ENCODE results near the gene PTGIS.

The PTGIS gene

DNA sequence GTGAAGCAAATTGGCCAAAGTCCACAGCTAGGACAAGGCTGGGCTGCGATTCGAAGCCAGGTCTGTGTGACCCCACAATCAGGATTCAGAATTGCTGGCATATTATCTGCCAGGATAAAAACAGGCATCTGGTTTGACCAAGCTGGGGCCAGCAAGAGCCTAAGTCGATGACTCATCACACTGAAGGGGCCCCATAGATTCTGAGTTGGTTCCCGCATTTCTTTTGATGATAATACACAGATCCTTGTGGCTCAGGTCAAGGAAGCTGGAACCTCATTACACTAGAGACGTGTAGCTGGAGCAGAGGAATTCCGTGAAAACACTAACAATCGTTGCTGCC lies 92.0 kb downstream of the PTGIS start:
- Histone ChIP-seq H3K36me3 (ENCODE audit: control insufficient read depth, insufficient read depth, low read length) (no peaks in the 10 kb centered on the region), H3K4me1 (ENCODE audit: control insufficient read depth, insufficient read depth, low read length, poor library complexity, severe bottlenecking) (no peaks in the 10 kb centered on the region), H3K4me3 (ENCODE audit: insufficient read depth, low read depth, low read length, poor library complexity, severe bottlenecking) (no peak overlapping the region), H3K27me3 (replicated peaks; ENCODE audit: control insufficient read depth, insufficient read depth, low read length, poor library complexity, severe bottlenecking) (peaks cover 8% of the 10 kb centered on the region), H3K9me3 (ENCODE audit: control insufficient read depth, low read length) (no peaks in the 10 kb centered on the region), H3K27ac (ENCODE audit: insufficient read depth, low read length, poor library complexity, severe bottlenecking) (no peak overlapping the region)
- DNase-seq, result no peak

DNA sequence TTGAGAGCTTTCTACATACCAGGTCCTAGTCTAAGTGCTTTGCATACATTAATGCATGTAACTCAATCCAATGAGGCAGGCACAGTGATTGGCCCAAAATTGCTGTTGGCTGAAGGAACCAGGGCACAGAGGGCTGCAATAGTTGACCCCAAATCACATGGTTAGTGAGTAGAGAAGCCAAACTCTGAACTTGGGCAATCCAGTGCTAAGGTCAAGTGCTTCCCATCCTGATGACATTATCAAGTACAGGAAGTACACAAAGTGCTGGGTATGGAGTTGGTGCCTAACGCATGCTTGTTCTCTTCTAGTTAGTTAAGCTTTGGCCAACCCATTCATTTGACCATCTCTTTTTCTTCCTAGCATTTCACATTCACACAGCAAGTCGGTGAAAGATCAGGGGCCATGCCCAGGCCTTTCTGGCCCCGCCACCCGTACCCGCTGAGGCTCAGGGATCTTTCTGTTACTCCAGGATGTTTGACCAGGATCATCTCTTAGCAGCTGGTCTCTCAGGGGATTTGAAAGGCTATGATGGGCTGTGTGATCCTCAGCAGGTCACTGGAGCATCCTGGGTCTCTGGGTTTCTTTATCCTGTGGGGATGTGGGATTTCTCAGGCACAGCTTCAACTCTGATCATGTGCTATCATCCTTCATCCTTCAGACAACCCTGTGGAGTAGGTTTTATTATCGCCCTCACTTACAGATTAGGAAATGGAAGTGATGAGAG lies 92.5 kb downstream of the PTGIS start:
- Histone ChIP-seq H3K4me3 (ENCODE audit: insufficient read depth, low read depth, low read length, poor library complexity, severe bottlenecking) (no peak overlapping the region), H3K27ac (ENCODE audit: insufficient read depth, low read length, poor library complexity, severe bottlenecking) (no peak overlapping the region), H3K9me3 (ENCODE audit: control insufficient read depth, low read length) (no peaks in the 10 kb centered on the region), H3K4me1 (ENCODE audit: control insufficient read depth, insufficient read depth, low read length, poor library complexity, severe bottlenecking) (no peaks in the 10 kb centered on the region), H3K36me3 (ENCODE audit: control insufficient read depth, insufficient read depth, low read length) (no peaks in the 10 kb centered on the region), H3K27me3 (replicated peaks; ENCODE audit: control insufficient read depth, insufficient read depth, low read length, poor library complexity, severe bottlenecking) (peaks cover 11% of the 10 kb centered on the region)
- no peak for DNase-seq

DNA sequence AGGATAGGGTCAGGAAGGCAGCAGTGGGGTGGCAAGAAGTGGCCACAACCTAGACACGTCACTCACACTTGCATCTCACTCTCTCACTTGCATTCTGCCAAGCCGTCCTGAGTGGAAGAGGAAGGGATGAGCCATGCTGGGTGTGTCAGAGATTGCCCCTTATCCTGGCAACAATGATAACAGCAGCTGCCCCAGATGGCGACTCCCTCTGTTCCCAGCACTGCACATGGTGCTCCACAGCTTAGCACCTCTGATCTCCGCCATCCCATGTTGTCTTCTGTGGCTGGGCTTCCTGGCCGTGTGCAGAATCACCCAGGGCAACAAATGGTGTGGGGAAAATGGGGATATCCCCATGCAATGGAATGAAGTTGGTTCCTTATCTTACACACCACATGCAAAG lies 96.5 kb downstream of the PTGIS start:
- Histone ChIP-seq H3K4me1 (ENCODE audit: control insufficient read depth, insufficient read depth, low read length, poor library complexity, severe bottlenecking) (no peaks in the 10 kb centered on the region), H3K36me3 (ENCODE audit: control insufficient read depth, insufficient read depth, low read length) (no peaks in the 10 kb centered on the region), H3K4me3 (ENCODE audit: insufficient read depth, low read depth, low read length, poor library complexity, severe bottlenecking) (no peak overlapping the region), H3K27me3 (replicated peaks; ENCODE audit: control insufficient read depth, insufficient read depth, low read length, poor library complexity, severe bottlenecking) (peaks cover 11% of the 10 kb centered on the region), H3K27ac (ENCODE audit: insufficient read depth, low read length, poor library complexity, severe bottlenecking) (no peak overlapping the region), H3K9me3 (ENCODE audit: control insufficient read depth, low read length) (no peaks in the 10 kb centered on the region)
- no peak for DNase-seq

DNA sequence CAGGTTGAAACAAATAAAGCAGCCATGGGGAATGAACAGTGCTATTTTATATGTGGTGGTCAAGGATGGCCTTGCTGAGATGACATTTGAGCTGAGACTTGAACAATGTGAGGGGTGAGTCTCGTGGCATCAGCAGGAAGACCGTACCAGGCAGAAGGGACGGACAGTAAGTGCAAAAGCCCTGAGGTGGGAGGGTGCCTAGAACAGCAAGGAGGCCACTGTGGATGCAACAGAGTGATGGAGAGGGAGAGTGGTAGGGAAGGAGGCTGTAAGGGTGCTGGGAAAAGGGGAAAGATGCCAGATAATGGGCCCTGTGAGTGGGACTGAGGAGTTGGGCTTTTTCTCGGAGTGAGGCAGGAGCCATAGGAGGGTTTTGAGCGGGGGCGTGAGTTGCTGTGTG lies 97.0 kb downstream of the PTGIS start:
- Histone ChIP-seq H3K27me3 (replicated peaks; ENCODE audit: control insufficient read depth, insufficient read depth, low read length, poor library complexity, severe bottlenecking) (peaks cover 11% of the 10 kb centered on the region), H3K9me3 (ENCODE audit: control insufficient read depth, low read length) (no peaks in the 10 kb centered on the region), H3K27ac (ENCODE audit: insufficient read depth, low read length, poor library complexity, severe bottlenecking) (no peak overlapping the region), H3K36me3 (ENCODE audit: control insufficient read depth, insufficient read depth, low read length) (no peaks in the 10 kb centered on the region), H3K4me1 (ENCODE audit: control insufficient read depth, insufficient read depth, low read length, poor library complexity, severe bottlenecking) (no peaks in the 10 kb centered on the region), H3K4me3 (ENCODE audit: insufficient read depth, low read depth, low read length, poor library complexity, severe bottlenecking) (no peak overlapping the region)
- no peak for DNase-seq

DNA sequence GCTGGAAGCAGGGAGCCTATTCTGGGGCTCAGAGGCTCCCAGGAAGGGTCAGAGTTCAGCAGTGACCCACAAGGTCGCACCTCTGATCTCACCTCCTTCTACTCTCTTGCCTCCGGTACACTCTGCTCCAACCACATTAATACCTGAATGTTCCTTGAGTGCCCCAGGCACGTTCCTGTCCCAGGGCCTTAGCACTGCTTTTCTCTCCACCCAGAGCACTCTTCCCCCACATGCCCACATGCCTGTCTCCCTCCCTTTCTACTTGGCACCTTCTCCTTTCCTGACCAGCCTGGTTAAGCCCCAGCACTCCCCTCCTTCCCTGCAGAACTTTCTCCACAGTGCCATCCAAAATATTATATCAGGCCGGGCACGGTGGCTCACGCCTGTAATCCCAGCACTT lies 98.9 kb downstream of the PTGIS start:
- Histone ChIP-seq H3K4me3 (ENCODE audit: insufficient read depth, low read depth, low read length, poor library complexity, severe bottlenecking) (no peak overlapping the region), H3K9me3 (ENCODE audit: control insufficient read depth, low read length) (no peaks in the 10 kb centered on the region), H3K27me3 (replicated peaks; ENCODE audit: control insufficient read depth, insufficient read depth, low read length, poor library complexity, severe bottlenecking) (peaks cover 3% of the 10 kb centered on the region), H3K36me3 (ENCODE audit: control insufficient read depth, insufficient read depth, low read length) (no peaks in the 10 kb centered on the region), H3K27ac (ENCODE audit: insufficient read depth, low read length, poor library complexity, severe bottlenecking) (no peak overlapping the region), H3K4me1 (ENCODE audit: control insufficient read depth, insufficient read depth, low read length, poor library complexity, severe bottlenecking) (no peaks in the 10 kb centered on the region)
- no peak for DNase-seq

DNA sequence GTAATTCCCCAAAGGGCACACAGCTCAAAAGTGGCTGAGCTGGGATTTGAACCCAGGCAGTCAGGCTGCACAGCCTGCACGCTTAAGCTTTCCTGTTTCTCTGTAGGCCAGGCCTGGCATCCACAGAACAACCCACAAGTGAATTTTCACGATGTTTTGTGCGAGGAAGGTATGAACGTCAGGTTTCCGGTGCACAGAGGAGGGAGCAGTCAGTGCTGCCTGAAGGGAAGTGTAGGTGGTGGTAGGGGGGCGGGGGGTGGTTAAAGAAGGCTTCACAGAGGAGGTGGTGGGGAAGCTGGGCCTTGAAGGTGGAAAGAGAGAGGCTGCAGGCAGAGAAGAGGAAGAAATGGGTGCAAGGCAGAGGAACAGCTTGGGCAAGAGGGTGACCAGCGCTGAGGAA lies 99.5 kb downstream of the PTGIS start:
- no peaks in the 10 kb centered on the region for H3K9me3 ChIP-seq (ENCODE audit: control insufficient read depth, low read length)
- no peak for DNase-seq
- peaks cover 3% of the 10 kb centered on the region for H3K27me3 ChIP-seq (replicated peaks; ENCODE audit: control insufficient read depth, insufficient read depth, low read length, poor library complexity, severe bottlenecking)
- H3K4me3 ChIP-seq (ENCODE audit: insufficient read depth, low read depth, low read length, poor library complexity, severe bottlenecking), result no peak overlapping the region
- no peak overlapping the region for H3K27ac ChIP-seq (ENCODE audit: insufficient read depth, low read length, poor library complexity, severe bottlenecking)
- H3K4me1 ChIP-seq (ENCODE audit: control insufficient read depth, insufficient read depth, low read length, poor library complexity, severe bottlenecking), result no peaks in the 10 kb centered on the region
- H3K36me3 ChIP-seq (ENCODE audit: control insufficient read depth, insufficient read depth, low read length), result no peaks in the 10 kb centered on the region

DNA sequence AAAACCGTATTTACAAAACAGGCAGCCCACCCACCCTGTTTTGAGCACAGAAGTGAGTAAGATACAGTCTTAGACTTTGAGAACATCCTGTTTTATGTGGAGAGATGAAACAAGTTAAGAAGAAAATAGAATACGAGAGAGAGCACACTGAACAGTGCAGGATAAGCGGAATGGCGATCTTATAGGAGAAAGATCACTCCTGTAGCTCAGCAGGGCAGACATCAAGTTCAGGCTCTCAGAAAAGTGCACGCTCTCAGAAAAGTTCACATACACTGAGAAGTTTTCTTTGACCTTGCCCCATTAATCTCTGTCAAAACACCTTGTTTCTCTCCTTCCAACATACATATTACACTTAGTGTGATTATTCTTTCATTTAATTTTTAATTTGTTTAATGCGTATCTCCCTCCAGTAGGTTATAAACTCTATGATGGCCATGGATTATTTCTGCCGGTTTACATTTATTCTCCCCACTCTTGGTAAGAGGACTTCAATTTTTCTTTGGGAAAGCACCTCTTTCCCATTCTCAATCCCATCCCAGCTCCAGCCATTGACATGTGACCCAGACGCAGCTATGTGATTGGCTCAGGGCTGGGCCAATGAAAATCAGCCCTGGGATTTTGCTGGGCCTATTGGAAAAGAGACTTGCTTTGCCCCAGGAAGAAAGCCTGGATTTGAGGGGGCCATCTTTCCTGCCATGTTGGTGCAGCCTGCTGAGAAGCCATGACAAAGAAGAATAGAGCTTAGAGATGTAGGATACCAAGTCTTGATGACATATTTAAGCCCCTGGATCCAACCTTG lies 101.6 kb downstream of the PTGIS start:
- Histone ChIP-seq H3K9me3 (ENCODE audit: control insufficient read depth, low read length) (no peaks in the 10 kb centered on the region), H3K27me3 (replicated peaks; ENCODE audit: control insufficient read depth, insufficient read depth, low read length, poor library complexity, severe bottlenecking) (peaks cover 3% of the 10 kb centered on the region), H3K4me1 (ENCODE audit: control insufficient read depth, insufficient read depth, low read length, poor library complexity, severe bottlenecking) (no peaks in the 10 kb centered on the region), H3K27ac (ENCODE audit: insufficient read depth, low read length, poor library complexity, severe bottlenecking) (no peak overlapping the region), H3K36me3 (ENCODE audit: control insufficient read depth, insufficient read depth, low read length) (no peaks in the 10 kb centered on the region), H3K4me3 (ENCODE audit: insufficient read depth, low read depth, low read length, poor library complexity, severe bottlenecking) (no peak overlapping the region)
- DNase-seq, result no peak

DNA sequence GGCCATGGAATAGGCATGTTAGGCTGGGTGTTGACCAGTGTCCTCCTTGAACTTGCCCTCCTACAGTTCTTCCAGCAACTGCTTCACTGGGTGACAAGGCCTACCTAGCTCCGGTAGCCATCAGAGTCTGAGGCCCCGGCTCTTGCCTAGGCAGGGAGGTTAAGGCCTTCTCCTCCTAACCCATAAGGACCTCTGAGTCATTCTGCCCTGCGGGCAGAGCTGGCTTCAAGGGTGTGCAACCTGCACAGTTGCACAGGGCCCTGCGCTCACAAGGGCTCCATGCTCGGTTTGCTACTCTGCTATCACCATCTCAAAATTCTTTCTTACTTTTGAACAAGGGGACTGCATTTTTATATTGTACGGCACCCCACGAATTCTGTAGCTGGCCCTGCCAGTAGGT lies 103.4 kb downstream of the PTGIS start:
- no peak for DNase-seq
- H3K9me3 ChIP-seq (ENCODE audit: control insufficient read depth, low read length), result no peaks in the 10 kb centered on the region
- no peaks in the 10 kb centered on the region for H3K27me3 ChIP-seq (replicated peaks; ENCODE audit: control insufficient read depth, insufficient read depth, low read length, poor library complexity, severe bottlenecking)
- H3K4me3 ChIP-seq (ENCODE audit: insufficient read depth, low read depth, low read length, poor library complexity, severe bottlenecking), result no peak overlapping the region
- H3K4me1 ChIP-seq (ENCODE audit: control insufficient read depth, insufficient read depth, low read length, poor library complexity, severe bottlenecking), result no peaks in the 10 kb centered on the region
- H3K36me3 ChIP-seq (ENCODE audit: control insufficient read depth, insufficient read depth, low read length), result no peaks in the 10 kb centered on the region
- no peak overlapping the region for H3K27ac ChIP-seq (ENCODE audit: insufficient read depth, low read length, poor library complexity, severe bottlenecking)

DNA sequence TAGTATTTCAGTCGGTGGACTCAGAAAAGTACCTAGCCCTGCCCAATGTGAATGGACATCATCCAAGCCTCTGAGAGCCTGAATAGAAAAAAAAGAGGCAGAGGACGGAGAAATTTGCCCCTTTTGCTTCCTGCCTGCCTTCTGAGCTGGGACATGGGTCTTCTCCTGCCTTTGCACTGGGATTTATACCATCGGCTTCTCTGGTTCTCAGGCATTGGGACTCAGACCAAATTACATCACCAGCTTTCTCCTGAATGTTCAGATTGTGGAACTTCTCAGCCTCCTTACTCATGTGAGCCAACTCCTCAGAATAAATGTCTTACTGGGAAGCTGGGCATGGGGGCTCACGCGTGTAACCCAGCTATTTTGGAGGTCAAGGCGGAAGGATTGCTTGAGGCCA lies 105.3 kb downstream of the PTGIS start:
- H3K9me3 ChIP-seq (ENCODE audit: control insufficient read depth, low read length), result no peaks in the 10 kb centered on the region
- no peaks in the 10 kb centered on the region for H3K4me1 ChIP-seq (ENCODE audit: control insufficient read depth, insufficient read depth, low read length, poor library complexity, severe bottlenecking)
- DNase-seq, result no peak
- no peaks in the 10 kb centered on the region for H3K36me3 ChIP-seq (ENCODE audit: control insufficient read depth, insufficient read depth, low read length)
- no peaks in the 10 kb centered on the region for H3K27me3 ChIP-seq (replicated peaks; ENCODE audit: control insufficient read depth, insufficient read depth, low read length, poor library complexity, severe bottlenecking)
- no peak overlapping the region for H3K4me3 ChIP-seq (ENCODE audit: insufficient read depth, low read depth, low read length, poor library complexity, severe bottlenecking)
- H3K27ac ChIP-seq (ENCODE audit: insufficient read depth, low read length, poor library complexity, severe bottlenecking), result no peak overlapping the region

DNA sequence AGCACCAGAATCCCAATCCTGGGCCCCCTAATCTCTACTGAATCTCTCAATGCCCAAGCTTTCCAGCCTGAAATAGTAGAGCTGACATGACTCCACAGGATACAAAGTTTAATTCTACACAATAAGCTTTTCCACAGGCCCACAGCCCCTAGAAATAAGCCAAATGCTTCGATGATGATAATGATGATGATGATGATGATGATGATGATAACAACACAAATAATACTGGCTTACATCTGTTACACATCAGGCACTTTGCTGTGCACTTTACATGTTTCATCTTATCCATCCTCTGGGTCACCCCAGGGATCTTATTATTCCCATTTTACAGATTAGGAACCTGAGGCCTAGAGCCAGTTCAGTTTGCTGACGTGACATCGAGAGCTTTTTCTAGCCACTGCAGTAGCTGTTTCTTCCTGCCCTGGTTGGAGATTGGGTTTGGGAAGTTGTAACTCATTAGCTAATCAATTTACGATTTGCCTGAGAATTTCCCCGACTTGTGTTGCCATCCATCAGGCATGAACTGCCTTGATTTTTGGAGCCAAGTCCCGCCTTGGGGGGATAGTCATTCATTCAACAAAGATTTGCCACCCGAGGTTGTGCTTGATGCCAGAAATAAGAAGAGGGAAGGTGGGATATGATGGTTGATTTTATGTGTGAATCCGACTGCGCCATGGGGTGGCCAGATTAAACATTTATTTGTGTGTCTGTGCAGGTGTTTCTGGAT lies 105.9 kb downstream of the PTGIS start:
- Histone ChIP-seq H3K9me3 (ENCODE audit: control insufficient read depth, low read length) (no peaks in the 10 kb centered on the region), H3K27ac (ENCODE audit: insufficient read depth, low read length, poor library complexity, severe bottlenecking) (no peak overlapping the region), H3K36me3 (ENCODE audit: control insufficient read depth, insufficient read depth, low read length) (no peaks in the 10 kb centered on the region), H3K4me1 (ENCODE audit: control insufficient read depth, insufficient read depth, low read length, poor library complexity, severe bottlenecking) (no peaks in the 10 kb centered on the region), H3K27me3 (replicated peaks; ENCODE audit: control insufficient read depth, insufficient read depth, low read length, poor library complexity, severe bottlenecking) (no peaks in the 10 kb centered on the region), H3K4me3 (ENCODE audit: insufficient read depth, low read depth, low read length, poor library complexity, severe bottlenecking) (no peak overlapping the region)
- DNase-seq, result no peak

Measured in effector memory CD4-positive, alpha-beta T cell (primary cell).